ENCODE measurements around the gene EMP2. TPM values are rescaled to one million over a fixed set of nuclear protein-coding genes. Genes with fewer than 3 reads are reported as not detected.
A peak's percentile ranks its signal among the peaks of the same experiment; 100 is the strongest.

Gene EMP2
- polyA plus RNA-seq, 4 donors = 2.2 to 46.9 (median 8.6) TPM

- no peak overlapping the region for H3K4me3 ChIP-seq (ENCODE audit: low read depth in 1 of 3, low read length in 3 of 3)
- H3K4me1 ChIP-seq (ENCODE audit: control insufficient read depth in 3 of 3, insufficient read depth in 2 of 3, low read depth in 1 of 3, low read length in 2 of 3) = peaks cover 0 to 9% (median 6%) of the 10 kb centered on the region in 3 donors
- H3K27me3 ChIP-seq (ENCODE audit: control insufficient read depth in 3 of 3, insufficient read depth in 3 of 3, low read length in 3 of 3) = no peaks in the 10 kb centered on the region
- 70 to 85% (median 83%) methylated on average over 6 of the region's 6 CpGs for WGBS, 3 donors
- H3K9me3 ChIP-seq (ENCODE audit: control insufficient read depth in 2 of 2, insufficient read depth in 1 of 2, low read depth in 1 of 2, low read length in 1 of 2) = no peaks in the 10 kb centered on the region
- no peaks in the 10 kb centered on the region for H3K36me3 ChIP-seq (ENCODE audit: control insufficient read depth in 3 of 3, insufficient read depth in 2 of 3, low read depth in 1 of 3, low read length in 3 of 3)
- no peak overlapping the region for H3K27ac ChIP-seq (ENCODE audit: low read depth in 1 of 3, low read length in 2 of 3)
- no peak for FAIRE-seq
- DNase-seq = no peak
Measured at GRCh38 chr16:10613785-10614485, 33.5 kb upstream of the EMP2 start.

GRCh38 chr16:10612649-10613179, 32.3 kb upstream of the EMP2 start:
- peaks cover 0 to 9% (median 4%) of the 10 kb centered on the region in 3 donors for H3K4me1 ChIP-seq (ENCODE audit: control insufficient read depth in 3 of 3, insufficient read depth in 2 of 3, low read depth in 1 of 3, low read length in 2 of 3)
- 32 to 50% (median 35%) methylated on average over 6 of the region's 6 CpGs for WGBS, 3 donors
- no peak for FAIRE-seq

GRCh38 chr16:10611825-10612342, 31.5 kb upstream of the EMP2 start:
- Histone ChIP-seq H3K36me3 (ENCODE audit: control insufficient read depth in 3 of 3, insufficient read depth in 2 of 3, low read depth in 1 of 3, low read length in 3 of 3) (no peaks in the 10 kb centered on the region), H3K27me3 (ENCODE audit: control insufficient read depth in 3 of 3, insufficient read depth in 3 of 3, low read length in 3 of 3) (no peaks in the 10 kb centered on the region), H3K4me1 (ENCODE audit: control insufficient read depth in 3 of 3, insufficient read depth in 2 of 3, low read depth in 1 of 3, low read length in 2 of 3) (peaks cover 0 to 1% (median 0%) of the 10 kb centered on the region in 3 donors), H3K27ac (ENCODE audit: low read depth in 1 of 3, low read length in 2 of 3) (no peak overlapping the region), H3K9me3 (ENCODE audit: control insufficient read depth in 2 of 2, insufficient read depth in 1 of 2, low read depth in 1 of 2, low read length in 1 of 2) (no peaks in the 10 kb centered on the region), H3K4me3 (ENCODE audit: low read depth in 1 of 3, low read length in 3 of 3) (no peak overlapping the region)
- 80 to 91% (median 84%) methylated on average over 6 of the region's 6 CpGs for WGBS, 3 donors
- no peak for DNase-seq
- no peak for FAIRE-seq

More at GRCh38 chr16:10612649-10613179, 32.3 kb upstream of the EMP2 start:
- H3K36me3 ChIP-seq (ENCODE audit: control insufficient read depth in 3 of 3, insufficient read depth in 2 of 3, low read depth in 1 of 3, low read length in 3 of 3) = no peaks in the 10 kb centered on the region
- no peak overlapping the region for H3K27ac ChIP-seq (ENCODE audit: low read depth in 1 of 3, low read length in 2 of 3)
- no peak overlapping the region for H3K4me3 ChIP-seq (ENCODE audit: low read depth in 1 of 3, low read length in 3 of 3)
- DNase-seq = no peak
- no peaks in the 10 kb centered on the region for H3K27me3 ChIP-seq (ENCODE audit: control insufficient read depth in 3 of 3, insufficient read depth in 3 of 3, low read length in 3 of 3)
- no peaks in the 10 kb centered on the region for H3K9me3 ChIP-seq (ENCODE audit: control insufficient read depth in 2 of 2, insufficient read depth in 1 of 2, low read depth in 1 of 2, low read length in 1 of 2)

DNA sequence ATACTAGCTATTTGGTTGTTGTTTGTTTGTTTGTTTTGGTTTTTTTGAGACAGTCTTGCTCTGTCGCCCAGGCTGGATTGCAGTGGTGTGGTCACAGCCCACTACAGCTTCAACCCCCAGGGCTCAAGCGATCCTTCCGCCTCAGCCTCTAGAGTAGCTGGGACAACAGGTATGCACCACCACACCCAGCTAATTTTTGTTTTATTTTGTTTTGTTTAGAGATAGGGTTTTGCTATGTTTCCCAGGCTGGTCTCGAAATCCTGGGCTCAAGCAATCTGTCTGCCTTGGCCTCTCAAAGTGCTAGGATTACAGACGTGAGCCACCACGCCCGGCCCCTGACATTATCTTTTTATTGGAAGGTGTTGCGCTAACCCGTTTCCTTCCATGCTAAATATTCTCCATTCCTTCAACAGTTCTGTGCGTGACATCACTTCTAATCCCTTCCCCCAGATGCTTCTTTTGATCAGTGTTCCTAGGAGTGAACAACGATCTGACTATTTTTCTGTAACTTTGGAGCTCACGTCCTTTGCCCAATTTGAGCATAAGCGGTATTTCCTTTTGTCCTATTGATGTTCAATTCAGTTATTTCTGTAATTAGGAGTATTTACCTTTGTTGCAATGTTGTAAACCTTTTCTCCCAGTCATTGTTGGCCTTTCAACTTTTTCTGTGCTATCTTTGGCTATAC, 30.2 kb upstream of the EMP2 start:
- H3K27me3 ChIP-seq (ENCODE audit: control insufficient read depth in 3 of 3, insufficient read depth in 3 of 3, low read length in 3 of 3) = no peaks in the 10 kb centered on the region
- no peaks in the 10 kb centered on the region for H3K4me1 ChIP-seq (ENCODE audit: control insufficient read depth in 3 of 3, insufficient read depth in 2 of 3, low read depth in 1 of 3, low read length in 2 of 3)
- 44 to 68% (median 63%) methylated on average over 13 of the region's 13 CpGs for WGBS, 3 donors
- DNase-seq = peak in 1 of 2 donors; percentile 37
- H3K36me3 ChIP-seq (ENCODE audit: control insufficient read depth in 3 of 3, insufficient read depth in 2 of 3, low read depth in 1 of 3, low read length in 3 of 3) = no peaks in the 10 kb centered on the region
- no peaks in the 10 kb centered on the region for H3K9me3 ChIP-seq (ENCODE audit: control insufficient read depth in 2 of 2, insufficient read depth in 1 of 2, low read depth in 1 of 2, low read length in 1 of 2)
- FAIRE-seq = no peak
- H3K4me3 ChIP-seq (ENCODE audit: low read depth in 1 of 3, low read length in 3 of 3) = no peak overlapping the region
- H3K27ac ChIP-seq (ENCODE audit: low read depth in 1 of 3, low read length in 2 of 3) = no peak overlapping the region

- no peak for FAIRE-seq
- Histone ChIP-seq H3K27ac (ENCODE audit: low read depth in 1 of 3, low read length in 2 of 3) (no peak overlapping the region), H3K27me3 (ENCODE audit: control insufficient read depth in 3 of 3, insufficient read depth in 3 of 3, low read length in 3 of 3) (no peaks in the 10 kb centered on the region)
Measured at GRCh38 chr16:10609402-10609774, 29.0 kb upstream of the EMP2 start.

GRCh38 chr16:10608687-10609401, 28.4 kb upstream of the EMP2 start:
- FAIRE-seq (no peak), DNase-seq (no peak)
- H3K9me3 ChIP-seq (ENCODE audit: control insufficient read depth in 2 of 2, insufficient read depth in 1 of 2, low read depth in 1 of 2, low read length in 1 of 2) = peaks cover 0 to 3% of the 10 kb centered on the region in 2 donors
- H3K36me3 ChIP-seq (ENCODE audit: control insufficient read depth in 3 of 3, insufficient read depth in 2 of 3, low read depth in 1 of 3, low read length in 3 of 3) = no peaks in the 10 kb centered on the region
- no peaks in the 10 kb centered on the region for H3K4me1 ChIP-seq (ENCODE audit: control insufficient read depth in 3 of 3, insufficient read depth in 2 of 3, low read depth in 1 of 3, low read length in 2 of 3)
- H3K27me3 ChIP-seq (ENCODE audit: control insufficient read depth in 3 of 3, insufficient read depth in 3 of 3, low read length in 3 of 3) = no peaks in the 10 kb centered on the region
- H3K4me3 ChIP-seq (ENCODE audit: low read depth in 1 of 3, low read length in 3 of 3) = no peak overlapping the region
- 63 to 81% (median 75%) methylated on average over 11 of the region's 11 CpGs for whole genome bisulfite sequencing, 3 donors
- no peak overlapping the region for H3K27ac ChIP-seq (ENCODE audit: low read depth in 1 of 3, low read length in 2 of 3)

More at GRCh38 chr16:10609402-10609774, 29.0 kb upstream of the EMP2 start:
- H3K36me3 ChIP-seq (ENCODE audit: control insufficient read depth in 3 of 3, insufficient read depth in 2 of 3, low read depth in 1 of 3, low read length in 3 of 3) = no peaks in the 10 kb centered on the region
- 78 to 85% (median 79%) methylated on average over 7 of the region's 7 CpGs for WGBS, 3 donors
- no peak overlapping the region for H3K4me3 ChIP-seq (ENCODE audit: low read depth in 1 of 3, low read length in 3 of 3)
- no peak for DNase-seq
- H3K4me1 ChIP-seq (ENCODE audit: control insufficient read depth in 3 of 3, insufficient read depth in 2 of 3, low read depth in 1 of 3, low read length in 2 of 3) = no peaks in the 10 kb centered on the region
- no peaks in the 10 kb centered on the region for H3K9me3 ChIP-seq (ENCODE audit: control insufficient read depth in 2 of 2, insufficient read depth in 1 of 2, low read depth in 1 of 2, low read length in 1 of 2)

GRCh38 chr16:10607157-10607556, 26.8 kb upstream of the EMP2 start:
- no peaks in the 10 kb centered on the region for H3K27me3 ChIP-seq (ENCODE audit: control insufficient read depth in 3 of 3, insufficient read depth in 3 of 3, low read length in 3 of 3)
- no peak overlapping the region for H3K27ac ChIP-seq (ENCODE audit: low read depth in 1 of 3, low read length in 2 of 3)
- no peak for FAIRE-seq
- H3K4me1 ChIP-seq (ENCODE audit: control insufficient read depth in 3 of 3, insufficient read depth in 2 of 3, low read depth in 1 of 3, low read length in 2 of 3) = no peaks in the 10 kb centered on the region
- H3K36me3 ChIP-seq (ENCODE audit: control insufficient read depth in 3 of 3, insufficient read depth in 2 of 3, low read depth in 1 of 3, low read length in 3 of 3) = no peaks in the 10 kb centered on the region
- H3K4me3 ChIP-seq (ENCODE audit: low read depth in 1 of 3, low read length in 3 of 3) = no peak overlapping the region
- peaks cover 0 to 3% of the 10 kb centered on the region in 2 donors for H3K9me3 ChIP-seq (ENCODE audit: control insufficient read depth in 2 of 2, insufficient read depth in 1 of 2, low read depth in 1 of 2, low read length in 1 of 2)
- no peak for DNase-seq
- WGBS, 3 donors = 67 to 88% (median 78%) methylated on average over 3 of the region's 3 CpGs

- FAIRE-seq (no peak), DNase-seq (no peak)
- Histone ChIP-seq H3K36me3 (ENCODE audit: control insufficient read depth in 3 of 3, insufficient read depth in 2 of 3, low read depth in 1 of 3, low read length in 3 of 3) (no peaks in the 10 kb centered on the region), H3K4me1 (ENCODE audit: control insufficient read depth in 3 of 3, insufficient read depth in 2 of 3, low read depth in 1 of 3, low read length in 2 of 3) (no peaks in the 10 kb centered on the region), H3K27me3 (ENCODE audit: control insufficient read depth in 3 of 3, insufficient read depth in 3 of 3, low read length in 3 of 3) (no peaks in the 10 kb centered on the region), H3K9me3 (ENCODE audit: control insufficient read depth in 2 of 2, insufficient read depth in 1 of 2, low read depth in 1 of 2, low read length in 1 of 2) (peaks cover 0 to 3% of the 10 kb centered on the region in 2 donors), H3K4me3 (ENCODE audit: low read depth in 1 of 3, low read length in 3 of 3) (no peak overlapping the region), H3K27ac (ENCODE audit: low read depth in 1 of 3, low read length in 2 of 3) (no peak overlapping the region)
- WGBS, 3 donors = 82 to 91% (median 84%) methylated on average over 5 to 6 of the region's 6 CpGs
Measured at GRCh38 chr16:10606607-10607006, 26.2 kb upstream of the EMP2 start.

All from small intestine (tissue), 7 donors.